ENCODE data around the gene SHC4.

DNA sequence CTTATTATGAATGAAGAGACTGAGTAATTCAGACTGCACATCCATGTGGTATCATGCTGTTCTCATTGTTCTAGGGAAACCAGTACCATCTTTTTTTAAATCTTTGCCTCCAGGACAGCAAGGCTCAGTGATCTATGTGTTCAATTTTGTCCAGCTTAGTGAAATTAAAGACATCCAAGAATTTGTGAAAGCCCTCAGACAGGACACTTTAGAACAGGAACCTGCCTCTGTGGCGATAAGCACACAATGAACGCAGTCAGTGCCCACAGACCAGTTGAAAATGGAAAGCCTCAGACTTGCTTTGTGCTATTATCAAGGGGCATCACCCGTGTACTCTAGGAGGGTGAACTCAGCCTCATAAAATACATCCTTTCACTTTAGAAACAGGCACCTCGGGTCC lies 65.7 kb downstream of the SHC4 start:
- TF ChIP-seq POLR2A (IDR thresholded peaks at IDR 0.05) (no peak), CTCF (IDR thresholded peaks at IDR 0.05) (no peak), POLR2AphosphoS5 (IDR thresholded peaks at IDR 0.05) (no peak), EP300 (IDR thresholded peaks at IDR 0.05) (no peak)
